ENCODE data around the gene KRTAP19-2. TPM values are rescaled to one million over a fixed set of nuclear protein-coding genes. Genes with fewer than 3 reads are reported as not detected.

The KRTAP19-2 gene, protein sequence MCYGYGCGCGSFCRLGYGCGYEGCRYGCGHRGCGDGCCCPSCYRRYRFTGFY
- total RNA-seq = not detected

DNA sequence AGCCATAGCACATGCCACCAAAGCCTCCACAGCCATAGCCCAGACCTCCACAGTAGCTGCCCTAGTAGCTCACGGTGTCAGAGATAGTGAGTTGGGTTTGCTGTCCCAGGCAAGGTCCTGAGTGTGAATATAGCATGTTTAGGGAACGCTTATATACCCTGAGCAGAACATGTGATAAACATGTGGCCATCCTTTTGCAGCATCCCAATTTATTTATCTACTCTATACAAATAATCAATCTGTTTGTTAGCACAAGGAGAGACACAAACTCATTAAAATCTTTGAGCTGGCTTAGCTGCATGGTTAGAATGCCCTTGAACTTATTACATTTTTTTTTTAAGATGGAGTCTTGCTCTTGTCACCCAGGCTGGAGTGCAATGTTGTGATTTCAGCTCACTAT is at the start of gene KRTAP19-2:
TSS of gene KRTAP19-2 (minus strand) at position 101 of the 400 bp plus-strand sequence. CDS start at position 13, 88 bp downstream.

DNA sequence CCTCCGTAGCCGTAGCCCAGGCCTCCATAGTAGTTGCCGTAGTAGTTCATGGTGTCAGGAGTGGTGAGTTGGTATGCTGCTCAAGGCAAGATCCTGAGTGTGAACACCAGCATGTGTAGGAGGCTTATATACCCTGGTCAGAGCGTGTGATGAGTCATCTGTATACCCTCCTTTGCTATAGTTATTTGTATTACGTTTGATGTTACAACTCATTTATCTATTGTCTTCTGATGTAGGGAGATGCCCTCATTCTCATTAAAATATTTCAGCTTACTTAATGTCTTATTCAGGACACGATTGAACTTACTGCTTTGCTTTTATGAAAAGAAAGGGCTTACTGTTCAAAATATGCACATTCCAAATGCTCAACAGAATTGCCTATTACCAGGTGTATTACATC is 14.8 kb upstream of the KRTAP19-2 start, which contains the start of gene KRTAP19-5:
TSS of gene KRTAP19-5 (minus strand) at position 101 of the 400 bp plus-strand sequence. CDS start at position 50, 51 bp downstream.

DNA sequence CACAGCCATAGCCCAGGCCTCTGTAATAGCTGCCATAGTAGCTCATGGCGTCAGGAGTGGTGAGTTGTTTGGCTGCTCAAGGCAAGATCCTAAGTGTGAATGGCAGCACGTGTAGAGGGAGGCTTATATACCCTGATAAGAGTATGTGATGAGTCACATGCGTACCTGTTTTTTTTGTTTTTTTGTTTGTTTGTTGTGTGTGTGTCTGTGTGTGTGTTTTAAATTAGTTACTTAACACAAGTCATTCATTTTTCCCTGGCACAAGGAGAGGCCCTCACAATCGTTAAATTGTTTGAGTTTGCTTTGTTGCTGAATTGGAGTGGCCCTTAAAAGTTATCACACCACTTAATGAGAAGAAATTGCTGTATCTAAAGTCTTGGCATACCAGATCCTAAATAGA is 9.8 kb upstream of the KRTAP19-2 start, which contains the start of gene KRTAP19-4:
TSS of gene KRTAP19-4 (minus strand) at position 101 of the 400 bp plus-strand sequence. CDS start at position 46, 55 bp downstream.

DNA sequence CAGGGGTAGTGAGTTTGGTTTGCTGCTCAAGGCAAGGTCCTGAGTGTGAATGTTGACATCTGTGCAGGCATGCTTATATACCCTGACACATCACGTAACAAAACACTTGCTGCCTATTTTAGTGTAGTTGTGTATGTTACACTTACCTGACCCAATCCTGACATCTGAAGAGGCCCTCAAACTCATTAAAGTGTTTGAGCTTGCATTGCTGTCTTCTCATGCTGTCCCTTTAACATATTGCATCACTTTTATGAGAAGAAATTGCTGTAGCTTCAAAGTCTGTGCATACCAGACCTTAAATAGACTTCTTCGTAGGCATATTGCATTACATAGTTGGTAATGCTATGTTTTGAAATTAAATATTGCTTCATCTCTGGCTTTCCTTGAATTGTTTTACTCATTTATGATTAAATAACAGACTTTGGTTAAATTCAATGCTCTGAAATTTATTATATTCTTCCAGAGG is 4.8 kb upstream of the KRTAP19-2 start, which contains the start of gene KRTAP19-3:
TSS of gene KRTAP19-3 (minus strand) at position 51 of the 466 bp plus-strand sequence. CDS start 56 bp downstream, outside the sequence.

DNA sequence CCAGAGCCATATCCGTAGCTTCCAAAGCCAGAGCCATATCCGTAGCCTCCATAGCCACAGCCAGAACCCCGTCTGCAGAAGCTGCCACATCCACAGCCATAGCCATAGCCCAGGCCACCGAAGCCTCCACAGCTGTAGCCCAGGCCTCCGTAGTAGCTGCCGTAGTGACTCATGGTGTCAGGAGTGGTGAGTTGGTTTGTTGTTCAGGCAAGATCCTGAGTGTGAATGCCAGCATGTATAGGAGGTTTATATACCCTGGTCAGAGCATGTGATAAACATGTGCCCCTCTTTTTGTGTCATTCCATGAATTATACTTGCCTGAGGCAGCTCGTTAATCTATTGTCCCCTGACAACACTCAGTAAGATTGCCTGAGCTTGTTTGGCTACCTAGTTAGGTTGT is 7.1 kb downstream of the KRTAP19-2 start, which contains the start of gene KRTAP19-1:
TSS of gene KRTAP19-1 (minus strand) at position 223 of the 400 bp plus-strand sequence. CDS start at position 173, 50 bp downstream.

DNA sequence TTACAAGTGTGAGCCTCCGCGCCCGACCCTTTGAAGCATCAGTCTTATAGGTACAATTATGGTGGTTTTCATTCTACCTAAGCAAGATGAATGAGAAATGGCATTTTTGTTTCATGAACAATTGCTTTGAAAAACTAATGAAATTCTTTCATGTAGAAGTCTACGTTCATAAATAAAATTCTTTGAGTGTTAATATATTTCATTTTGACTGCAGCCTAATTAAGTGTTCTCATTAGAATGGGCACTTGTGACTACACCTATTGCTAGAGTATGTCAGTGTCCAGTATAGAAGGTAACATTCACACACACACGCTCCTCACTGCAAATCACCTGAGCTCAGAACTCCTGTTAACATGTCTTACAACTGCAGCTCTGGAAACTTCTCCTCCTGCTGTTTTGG is 47.3 kb downstream of the KRTAP19-2 start, which contains the start of gene KRTAP15-1:
TSS of gene KRTAP15-1 (plus strand) at position 301 of the 400 bp plus-strand sequence. CDS start at position 354, 53 bp downstream.

Other genes starting within 250 kb of the KRTAP19-2 start
- gene KRTAP24-1, start 204.5 kb downstream of the KRTAP19-2 start, total RNA-seq = not detected
- gene KRTAP25-1, start 197.9 kb downstream of the KRTAP19-2 start, total RNA-seq = not detected
- not detected for gene KRTAP26-1, start 167.1 kb downstream of the KRTAP19-2 start, total RNA-seq
- gene KRTAP27-1, start 149.7 kb downstream of the KRTAP19-2 start, total RNA-seq = not detected
- gene KRTAP23-1, start 138.8 kb downstream of the KRTAP19-2 start, total RNA-seq = not detected
- not detected for gene KRTAP13-2, start 115.2 kb downstream of the KRTAP19-2 start, total RNA-seq
- gene KRTAP13-1, start 91.4 kb downstream of the KRTAP19-2 start, total RNA-seq = not detected
- gene KRTAP13-3, start 61.5 kb downstream of the KRTAP19-2 start, total RNA-seq = not detected
- gene KRTAP13-4, start 57.2 kb downstream of the KRTAP19-2 start, total RNA-seq = not detected
- gene KRTAP15-1, start 47.2 kb downstream of the KRTAP19-2 start, total RNA-seq = not detected
- gene KRTAP19-1, start 7.1 kb downstream of the KRTAP19-2 start, total RNA-seq = not detected
- not detected for gene KRTAP19-3, start 4.6 kb upstream of the KRTAP19-2 start, total RNA-seq
- not detected for gene KRTAP19-4, start 9.7 kb upstream of the KRTAP19-2 start, total RNA-seq
- not detected for gene KRTAP19-5, start 14.7 kb upstream of the KRTAP19-2 start, total RNA-seq
- gene KRTAP19-6, start 54.4 kb upstream of the KRTAP19-2 start, total RNA-seq = not detected
- not detected for gene KRTAP19-7, start 73.9 kb upstream of the KRTAP19-2 start, total RNA-seq
- not detected for gene KRTAP22-2, start 103.0 kb upstream of the KRTAP19-2 start, total RNA-seq
- gene KRTAP6-3, start 105.0 kb upstream of the KRTAP19-2 start, total RNA-seq = not detected
- gene KRTAP6-2, start 111.5 kb upstream of the KRTAP19-2 start, total RNA-seq = not detected
- not detected for gene KRTAP22-1, start 113.7 kb upstream of the KRTAP19-2 start, total RNA-seq
- gene KRTAP6-1, start 126.5 kb upstream of the KRTAP19-2 start, total RNA-seq = not detected
- not detected for gene KRTAP20-1, start 129.0 kb upstream of the KRTAP19-2 start, total RNA-seq
- not detected for gene KRTAP20-4, start 133.2 kb upstream of the KRTAP19-2 start, total RNA-seq
- not detected for gene KRTAP20-2, start 147.8 kb upstream of the KRTAP19-2 start, total RNA-seq
- gene KRTAP20-3, start 155.4 kb upstream of the KRTAP19-2 start, total RNA-seq = not detected
- gene KRTAP21-3, start 231.3 kb upstream of the KRTAP19-2 start, total RNA-seq = not detected

Data from camera-type eye (tissue), 1 donor.